Measurements from ENCODE around the gene DUSP10. TPM values are rescaled to one million over a fixed set of nuclear protein-coding genes. Genes with fewer than 3 reads are reported as not detected.

Gene DUSP10
- total and polyA plus RNA-seq, 2 donors (not counting 1 experiment from before 2014, with no cell fraction given): 19.4 to 71.7 TPM

- no peak for TF ChIP-seq EZH2 (IDR thresholded peaks at IDR 0.05; ENCODE audit: low read length, missing control alignments)
- no peak for TF ChIP-seq CTCF (conservative IDR thresholded peaks at IDR 0.05 in 1 of 2, IDR thresholded peaks at IDR 0.05 in 1 of 2; ENCODE audit: low read depth in 1 of 2, low read length in 2 of 2)
- H3K4me3 ChIP-seq (replicated peaks in 1 of 4; ENCODE audit: control extremely low read depth in 1 of 4, insufficient read depth in 1 of 4, low read depth in 3 of 4, low read length in 4 of 4): no peak overlapping the region
- H4K20me1 ChIP-seq (ENCODE audit: control insufficient read depth, extremely low read depth, insufficient read depth, low read length): no peaks in the 10 kb centered on the region
- peaks cover 74% of the 10 kb centered on the region for H3K79me2 ChIP-seq (ENCODE audit: control insufficient read depth, insufficient read depth, low read length)
- no peaks in the 10 kb centered on the region for H3K9me3 ChIP-seq (ENCODE audit: control insufficient read depth, insufficient read depth, low read depth, low read length)
- H3K27me3 ChIP-seq (ENCODE audit: control insufficient read depth, insufficient read depth, low read length): no peaks in the 10 kb centered on the region
- no peak overlapping the region for H3K9ac ChIP-seq (ENCODE audit: insufficient read depth, low read length)
- peak; percentile 79 to 88 for DNase-seq (ENCODE audit: low read depth in 2 of 2)
- peaks cover 2% of the 10 kb centered on the region for H3K36me3 ChIP-seq (ENCODE audit: control insufficient read depth, insufficient read depth, low read length)
- no peak overlapping the region for H3K4me2 ChIP-seq (ENCODE audit: extremely low read depth, insufficient read depth, low read length)
- H2AFZ ChIP-seq (ENCODE audit: low read length): no peak overlapping the region
- H3K27ac ChIP-seq (ENCODE audit: insufficient read depth, low read length): no peak overlapping the region
- H3K4me1 ChIP-seq (ENCODE audit: control insufficient read depth, extremely low read depth, insufficient read depth, low read length): peaks cover 7% of the 10 kb centered on the region
Observed at GRCh38 chr1:221724931-221725605, 16.8 kb downstream of the DUSP10 start.

- no peaks in the 10 kb centered on the region for H3K27me3 ChIP-seq (ENCODE audit: control insufficient read depth, insufficient read depth, low read length)
- H4K20me1 ChIP-seq (ENCODE audit: control insufficient read depth, extremely low read depth, insufficient read depth, low read length): no peaks in the 10 kb centered on the region
- no peak overlapping the region for H3K27ac ChIP-seq (ENCODE audit: insufficient read depth, low read length)
- no peak overlapping the region for H3K4me2 ChIP-seq (ENCODE audit: extremely low read depth, insufficient read depth, low read length)
- no peak for DNase-seq (ENCODE audit: low read depth in 2 of 2)
- H3K4me1 ChIP-seq (ENCODE audit: control insufficient read depth, extremely low read depth, insufficient read depth, low read length): peaks cover 13% of the 10 kb centered on the region
- no peaks in the 10 kb centered on the region for H3K9me3 ChIP-seq (ENCODE audit: control insufficient read depth, insufficient read depth, low read depth, low read length)
- no peak overlapping the region for H3K9ac ChIP-seq (ENCODE audit: insufficient read depth, low read length)
- no peak overlapping the region for H2AFZ ChIP-seq (ENCODE audit: low read length)
- no peak overlapping the region for H3K4me3 ChIP-seq (replicated peaks in 1 of 4; ENCODE audit: control extremely low read depth in 1 of 4, insufficient read depth in 1 of 4, low read depth in 3 of 4, low read length in 4 of 4)
- H3K36me3 ChIP-seq (ENCODE audit: control insufficient read depth, insufficient read depth, low read length): peaks cover 2% of the 10 kb centered on the region
- TF ChIP-seq CTCF (conservative IDR thresholded peaks at IDR 0.05 in 1 of 2, IDR thresholded peaks at IDR 0.05 in 1 of 2; ENCODE audit: low read depth in 1 of 2, low read length in 2 of 2): no peak
- TF ChIP-seq EZH2 (IDR thresholded peaks at IDR 0.05; ENCODE audit: low read length, missing control alignments): no peak
- H3K79me2 ChIP-seq (ENCODE audit: control insufficient read depth, insufficient read depth, low read length): peaks cover 75% of the 10 kb centered on the region
Observed at GRCh38 chr1:221723848-221724236, 18.0 kb downstream of the DUSP10 start.

GRCh38 chr1:221723018-221723847, 18.7 kb downstream of the DUSP10 start:
- no peaks in the 10 kb centered on the region for H3K9me3 ChIP-seq (ENCODE audit: control insufficient read depth, insufficient read depth, low read depth, low read length)
- no peak for TF ChIP-seq EZH2 (IDR thresholded peaks at IDR 0.05; ENCODE audit: low read length, missing control alignments)
- no peak for TF ChIP-seq CTCF (conservative IDR thresholded peaks at IDR 0.05 in 1 of 2, IDR thresholded peaks at IDR 0.05 in 1 of 2; ENCODE audit: low read depth in 1 of 2, low read length in 2 of 2)
- H3K79me2 ChIP-seq (ENCODE audit: control insufficient read depth, insufficient read depth, low read length): peaks cover 69% of the 10 kb centered on the region
- H3K27ac ChIP-seq (ENCODE audit: insufficient read depth, low read length): no peak overlapping the region
- no peak overlapping the region for H2AFZ ChIP-seq (ENCODE audit: low read length)
- no peak overlapping the region for H3K9ac ChIP-seq (ENCODE audit: insufficient read depth, low read length)
- DNase-seq (ENCODE audit: low read depth in 2 of 2): peak in 1 of 2 donors; percentile 89
- no peaks in the 10 kb centered on the region for H3K27me3 ChIP-seq (ENCODE audit: control insufficient read depth, insufficient read depth, low read length)
- H3K4me2 ChIP-seq (ENCODE audit: extremely low read depth, insufficient read depth, low read length): no peak overlapping the region
- no peaks in the 10 kb centered on the region for H4K20me1 ChIP-seq (ENCODE audit: control insufficient read depth, extremely low read depth, insufficient read depth, low read length)
- peaks cover 12% of the 10 kb centered on the region for H3K4me1 ChIP-seq (ENCODE audit: control insufficient read depth, extremely low read depth, insufficient read depth, low read length)
- peaks cover 2% of the 10 kb centered on the region for H3K36me3 ChIP-seq (ENCODE audit: control insufficient read depth, insufficient read depth, low read length)
- H3K4me3 ChIP-seq (replicated peaks in 1 of 4; ENCODE audit: control extremely low read depth in 1 of 4, insufficient read depth in 1 of 4, low read depth in 3 of 4, low read length in 4 of 4): no peak overlapping the region
